Measurements from ENCODE around the gene GOLPH3L.

DNA sequence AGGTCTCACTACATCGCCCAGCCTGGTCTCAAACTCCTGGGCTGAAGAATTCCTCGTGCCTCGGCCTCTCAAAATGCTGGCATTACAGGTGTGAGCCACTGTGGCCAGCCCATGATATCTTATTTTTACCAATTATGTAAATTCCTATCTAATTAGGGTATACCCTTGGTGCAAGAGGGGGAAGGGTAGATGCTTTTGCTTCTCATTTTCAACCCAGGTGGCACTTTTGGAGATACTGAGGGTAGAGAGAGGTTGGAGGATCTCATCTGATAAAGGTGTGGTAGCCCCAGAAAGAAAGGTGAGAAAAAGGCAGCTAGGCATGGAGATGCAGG is 85.0 kb downstream of the GOLPH3L start:
- TF ChIP-seq, protein P1, sequence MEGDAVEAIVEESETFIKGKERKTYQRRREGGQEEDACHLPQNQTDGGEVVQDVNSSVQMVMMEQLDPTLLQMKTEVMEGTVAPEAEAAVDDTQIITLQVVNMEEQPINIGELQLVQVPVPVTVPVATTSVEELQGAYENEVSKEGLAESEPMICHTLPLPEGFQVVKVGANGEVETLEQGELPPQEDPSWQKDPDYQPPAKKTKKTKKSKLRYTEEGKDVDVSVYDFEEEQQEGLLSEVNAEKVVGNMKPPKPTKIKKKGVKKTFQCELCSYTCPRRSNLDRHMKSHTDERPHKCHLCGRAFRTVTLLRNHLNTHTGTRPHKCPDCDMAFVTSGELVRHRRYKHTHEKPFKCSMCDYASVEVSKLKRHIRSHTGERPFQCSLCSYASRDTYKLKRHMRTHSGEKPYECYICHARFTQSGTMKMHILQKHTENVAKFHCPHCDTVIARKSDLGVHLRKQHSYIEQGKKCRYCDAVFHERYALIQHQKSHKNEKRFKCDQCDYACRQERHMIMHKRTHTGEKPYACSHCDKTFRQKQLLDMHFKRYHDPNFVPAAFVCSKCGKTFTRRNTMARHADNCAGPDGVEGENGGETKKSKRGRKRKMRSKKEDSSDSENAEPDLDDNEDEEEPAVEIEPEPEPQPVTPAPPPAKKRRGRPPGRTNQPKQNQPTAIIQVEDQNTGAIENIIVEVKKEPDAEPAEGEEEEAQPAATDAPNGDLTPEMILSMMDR (IDR thresholded peaks at IDR 0.05 in 4 of 5, conservative IDR thresholded peaks at IDR 0.05 in 1 of 5): no peak
- no peak for TF ChIP-seq POLR2A (IDR thresholded peaks at IDR 0.05)
